Measurements from ENCODE around the gene LOXHD1. TPM values are rescaled to one million over a fixed set of nuclear protein-coding genes. Genes with fewer than 3 reads are reported as not detected.

LOXHD1 gene
- total RNA-seq, 3 donors from 2014 or later = 0.59 to 1.6 (median 0.80) TPM

GRCh38 chr18:46566111-46566510, 90.9 kb downstream of the LOXHD1 start:
- no peak for DNase-seq (ENCODE audit: low spot score in 2 of 2)
- Histone ChIP-seq H3K36me3 (no peaks in the 10 kb centered on the region), H3K4me1 (no peaks in the 10 kb centered on the region), H3K27me3 (no peaks in the 10 kb centered on the region), H3K27ac (no peak overlapping the region), H3K4me3 (no peak overlapping the region), H3K9me3 (no peaks in the 10 kb centered on the region)
- intact Hi-C loops (cut with DNase I; ENCODE audit: low total_unique reads) = no loop called here
- TF ChIP-seq POLR2AphosphoS5 (IDR thresholded peaks at IDR 0.05) (no peak), POLR2A (IDR thresholded peaks at IDR 0.05) (no peak), CTCF (IDR thresholded peaks at IDR 0.05) (no peak)

DNA sequence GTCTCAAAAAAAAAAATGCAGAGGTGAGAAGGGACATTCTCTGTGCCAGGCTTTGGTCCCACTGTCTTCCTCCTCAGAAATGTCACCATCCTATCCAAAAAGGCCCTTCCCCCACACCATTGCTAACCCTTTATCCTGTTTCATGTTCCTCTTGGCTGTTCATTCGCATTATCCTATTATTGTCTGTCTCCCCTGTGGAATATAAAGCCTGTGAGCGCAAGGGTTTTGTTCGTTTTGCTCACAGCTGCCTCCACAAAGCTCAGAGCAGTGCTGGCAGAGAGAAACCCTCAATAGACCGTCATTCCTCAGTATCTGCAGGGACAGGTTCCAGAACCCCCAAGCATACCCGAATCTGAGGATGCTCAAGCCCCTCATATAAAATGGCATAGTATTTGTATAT, 91.8 kb downstream of the LOXHD1 start:
- no peak overlapping the region for H3K4me3 ChIP-seq
- H3K27ac ChIP-seq = no peak overlapping the region
- TF ChIP-seq POLR2AphosphoS5 (IDR thresholded peaks at IDR 0.05) = no peak
- TF ChIP-seq CTCF (IDR thresholded peaks at IDR 0.05) = no peak
- no peak for TF ChIP-seq POLR2A (IDR thresholded peaks at IDR 0.05)
- no peaks in the 10 kb centered on the region for H3K36me3 ChIP-seq
- DNase-seq (ENCODE audit: low spot score in 2 of 2) = no peak
- intact Hi-C loops (cut with DNase I; ENCODE audit: low total_unique reads) = no loop called here
- no peaks in the 10 kb centered on the region for H3K9me3 ChIP-seq
- H3K27me3 ChIP-seq = no peaks in the 10 kb centered on the region
- H3K4me1 ChIP-seq = no peaks in the 10 kb centered on the region

GRCh38 chr18:46563317-46563716, 93.7 kb downstream of the LOXHD1 start:
- H3K4me1 ChIP-seq = no peaks in the 10 kb centered on the region
- no peaks in the 10 kb centered on the region for H3K27me3 ChIP-seq
- H3K36me3 ChIP-seq = no peaks in the 10 kb centered on the region
- TF ChIP-seq CTCF (IDR thresholded peaks at IDR 0.05) = no peak
- TF ChIP-seq POLR2AphosphoS5 (IDR thresholded peaks at IDR 0.05) = no peak
- no peak for TF ChIP-seq POLR2A (IDR thresholded peaks at IDR 0.05)
- intact Hi-C loops (cut with DNase I; ENCODE audit: low total_unique reads) = no loop called here
- no peak for DNase-seq (ENCODE audit: low spot score in 2 of 2)
- H3K27ac ChIP-seq = no peak overlapping the region
- H3K9me3 ChIP-seq = no peaks in the 10 kb centered on the region
- no peak overlapping the region for H3K4me3 ChIP-seq

DNA sequence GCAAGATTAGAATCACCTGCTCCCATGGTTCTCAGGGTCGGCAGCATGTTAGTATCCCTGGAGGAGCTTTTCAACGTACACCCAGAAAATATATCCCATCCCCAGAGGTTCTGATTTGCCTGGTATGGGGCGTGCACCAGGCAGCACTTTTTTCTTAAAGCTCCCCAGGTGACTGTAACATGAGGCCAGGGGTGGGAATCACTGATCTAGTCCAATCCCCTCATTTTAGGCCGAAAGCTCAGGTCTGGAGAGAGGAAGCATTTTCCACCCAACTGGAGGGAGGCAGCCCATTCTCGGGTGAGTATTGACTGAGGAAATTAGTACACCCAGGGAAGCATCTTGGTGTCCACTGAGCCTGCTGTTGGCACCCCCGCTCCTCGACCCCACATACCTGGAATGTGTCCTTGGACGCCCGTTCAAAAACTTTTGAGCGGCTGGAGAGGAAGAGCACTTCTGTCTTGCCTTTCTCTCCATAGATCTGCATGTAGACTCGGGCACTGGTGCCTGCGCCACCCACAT, 94.3 kb downstream of the LOXHD1 start:
- intact Hi-C loops (cut with DNase I; ENCODE audit: low total_unique reads) = no loop called here
- H3K27me3 ChIP-seq = no peaks in the 10 kb centered on the region
- no peaks in the 10 kb centered on the region for H3K4me1 ChIP-seq
- TF ChIP-seq CTCF (IDR thresholded peaks at IDR 0.05) (no peak), POLR2AphosphoS5 (IDR thresholded peaks at IDR 0.05) (no peak), POLR2A (IDR thresholded peaks at IDR 0.05) (no peak)
- H3K27ac ChIP-seq = no peak overlapping the region
- H3K4me3 ChIP-seq = no peak overlapping the region
- DNase-seq (ENCODE audit: low spot score in 2 of 2) = no peak
- no peaks in the 10 kb centered on the region for H3K36me3 ChIP-seq
- no peaks in the 10 kb centered on the region for H3K9me3 ChIP-seq

- no peak overlapping the region for H3K27ac ChIP-seq
- no peaks in the 10 kb centered on the region for H3K27me3 ChIP-seq
- no peak overlapping the region for H3K4me3 ChIP-seq
- H3K36me3 ChIP-seq = no peaks in the 10 kb centered on the region
- no peaks in the 10 kb centered on the region for H3K4me1 ChIP-seq
- no peak for DNase-seq (ENCODE audit: low spot score in 2 of 2)
- TF ChIP-seq POLR2A (IDR thresholded peaks at IDR 0.05) = no peak
- no peak for TF ChIP-seq CTCF (IDR thresholded peaks at IDR 0.05)
- TF ChIP-seq POLR2AphosphoS5 (IDR thresholded peaks at IDR 0.05) = no peak
- no peaks in the 10 kb centered on the region for H3K9me3 ChIP-seq
- intact Hi-C loops (cut with DNase I; ENCODE audit: low total_unique reads) = no loop called here
Measured at GRCh38 chr18:46560671-46561045, 96.4 kb downstream of the LOXHD1 start.
